ACC112 (cell line): ENCODE results near the gene SLC7A5.
"Not testable (repeated sequence)": the region's sequence is repeated elsewhere in the genome, so short reads cannot be mapped to it uniquely, and the experiment has no call there.

Experiments used
- H2AFZ ChIP-seq: fragments of 200-600 bp; sonication (generic); one replicate; pipeline ENCODE4 v1.6.0; 2017; ENCODE audit warnings: antibody characterized with exemption, low read length; ENCODE audit not compliant: unreplicated experiment
- H3K27ac ChIP-seq: fragments of 200-600 bp; sonication (generic); 2 replicates; pipeline ENCODE4 v1.5.1; 2014; ENCODE audit warnings: low read depth, mild to moderate bottlenecking, antibody characterized with exemption, low read length, moderate library complexity
- H3K27me3 ChIP-seq: fragments of 200-600 bp; sonication (generic); 2 replicates; pipeline ENCODE4 v1.6.1; 2014; ENCODE audit warnings: mild to moderate bottlenecking, antibody characterized with exemption, low read length, moderate library complexity, mixed read lengths; ENCODE audit not compliant: insufficient read depth
- H3K36me3 ChIP-seq: fragments of 200-600 bp; sonication (generic); 2 replicates; pipeline ENCODE4 v1.6.1; 2016; ENCODE audit warnings: mild to moderate bottlenecking, antibody characterized with exemption, low read length, moderate library complexity, mixed read lengths; ENCODE audit not compliant: insufficient read depth
- H3K4me1 ChIP-seq: fragments of 200-600 bp; sonication (generic); one replicate; pipeline ENCODE4 v1.6.1; 2016; ENCODE audit warnings: low read length, mixed read lengths; ENCODE audit not compliant: insufficient read depth, unreplicated experiment, control insufficient read depth
- H3K4me3 ChIP-seq: fragments of 200-600 bp; sonication (generic); 2 replicates; pipeline ENCODE4 v1.5.1; 2014; ENCODE audit warnings: mild to moderate bottlenecking, low read depth, low read length
- H3K79me2 ChIP-seq: fragments of 200-600 bp; sonication (generic); one replicate; pipeline ENCODE4 v1.6.0; 2016; ENCODE audit warnings: low read length; ENCODE audit not compliant: control insufficient read depth, unreplicated experiment, insufficient read depth

Gene SLC7A5

GRCh38 chr16:87830673-87831420, 38.5 kb downstream of the SLC7A5 start:
- Histone ChIP-seq H3K27ac (no peak overlapping the region), H3K36me3 (no peaks in the 10 kb centered on the region), H2AFZ (no peak overlapping the region), H3K4me3 (no peak overlapping the region), H3K27me3 (no peaks in the 10 kb centered on the region), H3K79me2 (no peaks in the 10 kb centered on the region), H3K4me1 (no peaks in the 10 kb centered on the region)

GRCh38 chr16:87829988-87830672, 39.2 kb downstream of the SLC7A5 start:
- no peaks in the 10 kb centered on the region for H3K4me1 ChIP-seq
- H2AFZ ChIP-seq: no peak overlapping the region
- H3K36me3 ChIP-seq: no peaks in the 10 kb centered on the region
- H3K4me3 ChIP-seq: no peak overlapping the region
- H3K79me2 ChIP-seq: no peaks in the 10 kb centered on the region
- no peak overlapping the region for H3K27ac ChIP-seq
- no peaks in the 10 kb centered on the region for H3K27me3 ChIP-seq

GRCh38 chr16:87829622-87829980, 39.7 kb downstream of the SLC7A5 start:
- H3K4me3 ChIP-seq: no peak overlapping the region
- H3K4me1 ChIP-seq: no peaks in the 10 kb centered on the region
- 0 out of 2 replicates have a peak, but pooled peaks cover 4% of the 10 kb centered on the region for H3K27me3 ChIP-seq
- no peak overlapping the region for H3K27ac ChIP-seq
- no peaks in the 10 kb centered on the region for H3K36me3 ChIP-seq
- H3K79me2 ChIP-seq: no peaks in the 10 kb centered on the region
- no peak overlapping the region for H2AFZ ChIP-seq

- no peaks in the 10 kb centered on the region for H3K36me3 ChIP-seq
- H3K4me1 ChIP-seq: no peaks in the 10 kb centered on the region
- H3K27me3 ChIP-seq: 0 out of 2 replicates have a peak, but pooled peaks cover 7% of the 10 kb centered on the region
- H3K4me3 ChIP-seq: no peak overlapping the region
- H2AFZ ChIP-seq: no peak overlapping the region
- H3K79me2 ChIP-seq: no peaks in the 10 kb centered on the region
- H3K27ac ChIP-seq: no peak overlapping the region
Measured at GRCh38 chr16:87828907-87829621, 40.2 kb downstream of the SLC7A5 start.

GRCh38 chr16:87828071-87828906, 41.0 kb downstream of the SLC7A5 start:
- Histone ChIP-seq H2AFZ (no peak overlapping the region), H3K79me2 (no peaks in the 10 kb centered on the region), H3K27ac (no peak overlapping the region), H3K27me3 (0 out of 2 replicates have a peak, but pooled peaks cover 7% of the 10 kb centered on the region), H3K4me1 (no peaks in the 10 kb centered on the region), H3K4me3 (no peak overlapping the region), H3K36me3 (no peaks in the 10 kb centered on the region)

- H3K4me3 ChIP-seq, H3K79me2 ChIP-seq, H2AFZ ChIP-seq, H3K27ac ChIP-seq, H3K4me1 ChIP-seq, H3K27me3 ChIP-seq, H3K36me3 ChIP-seq: not testable (repeated sequence)
Measured at GRCh38 chr16:87827588-87827915, 41.8 kb downstream of the SLC7A5 start.

- no peak overlapping the region for H3K4me3 ChIP-seq
- no peak overlapping the region for H3K27ac ChIP-seq
- no peaks in the 10 kb centered on the region for H3K36me3 ChIP-seq
- H2AFZ ChIP-seq: no peak overlapping the region
- 0 out of 2 replicates have a peak, but pooled peaks cover 7% of the 10 kb centered on the region for H3K27me3 ChIP-seq
- no peaks in the 10 kb centered on the region for H3K4me1 ChIP-seq
- H3K79me2 ChIP-seq: no peaks in the 10 kb centered on the region
Measured at GRCh38 chr16:87826798-87827587, 42.3 kb downstream of the SLC7A5 start.

- not testable (repeated sequence) for H3K79me2 ChIP-seq, H2AFZ ChIP-seq, H3K4me1 ChIP-seq, H3K4me3 ChIP-seq, H3K27ac ChIP-seq, H3K36me3 ChIP-seq, H3K27me3 ChIP-seq
Measured at GRCh38 chr16:87826407-87826797, 42.9 kb downstream of the SLC7A5 start.

- H3K27ac ChIP-seq, H2AFZ ChIP-seq, H3K4me3 ChIP-seq, H3K27me3 ChIP-seq, H3K79me2 ChIP-seq, H3K4me1 ChIP-seq, H3K36me3 ChIP-seq: not testable (repeated sequence)
Measured at GRCh38 chr16:87825842-87826120, 43.5 kb downstream of the SLC7A5 start.
